ENCODE results near the gene ARL8A. TPM values are rescaled to one million over a fixed set of nuclear protein-coding genes. Genes with fewer than 3 reads are reported as not detected.
"Not testable (repeated sequence)": the region's sequence is repeated elsewhere in the genome, so short reads cannot be mapped to it uniquely, and the experiment has no call there.

The ARL8A gene
- total RNA-seq, 1 donor, result 16.9 TPM

DNA sequence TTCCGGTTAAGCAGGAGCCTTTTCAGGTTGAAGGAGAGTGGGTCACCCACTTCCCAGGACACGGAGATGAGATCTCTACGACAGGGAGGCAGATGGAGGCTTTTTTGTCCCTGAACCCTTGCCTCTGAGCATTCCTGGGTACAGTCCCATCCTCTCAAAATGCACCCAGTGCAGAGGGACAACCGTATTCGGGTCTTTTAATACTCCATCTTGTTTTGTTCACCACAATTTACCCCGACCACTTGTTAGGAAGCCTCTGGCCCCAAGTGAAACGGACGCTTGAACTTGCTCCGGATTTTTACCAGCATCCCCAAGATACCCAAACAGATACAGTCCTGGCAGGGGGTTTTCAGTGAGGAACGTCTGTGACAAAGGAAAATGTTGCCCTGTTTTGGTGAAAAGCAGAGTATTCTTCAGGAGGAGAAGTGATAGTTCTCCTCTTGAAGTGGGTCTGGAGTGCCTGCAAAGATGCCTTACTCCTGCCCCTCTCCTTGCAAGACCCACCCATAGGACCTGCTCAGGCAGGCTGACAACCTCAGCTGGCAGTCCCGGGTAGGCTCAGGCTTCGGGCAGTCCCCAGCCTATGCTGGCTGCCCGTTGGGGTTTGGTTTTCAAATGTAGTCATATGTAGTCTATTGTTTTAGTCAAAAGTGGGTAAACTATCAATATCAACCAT is 669 bp upstream of the ARL8A start:
- TF ChIP-seq, protein P1, sequence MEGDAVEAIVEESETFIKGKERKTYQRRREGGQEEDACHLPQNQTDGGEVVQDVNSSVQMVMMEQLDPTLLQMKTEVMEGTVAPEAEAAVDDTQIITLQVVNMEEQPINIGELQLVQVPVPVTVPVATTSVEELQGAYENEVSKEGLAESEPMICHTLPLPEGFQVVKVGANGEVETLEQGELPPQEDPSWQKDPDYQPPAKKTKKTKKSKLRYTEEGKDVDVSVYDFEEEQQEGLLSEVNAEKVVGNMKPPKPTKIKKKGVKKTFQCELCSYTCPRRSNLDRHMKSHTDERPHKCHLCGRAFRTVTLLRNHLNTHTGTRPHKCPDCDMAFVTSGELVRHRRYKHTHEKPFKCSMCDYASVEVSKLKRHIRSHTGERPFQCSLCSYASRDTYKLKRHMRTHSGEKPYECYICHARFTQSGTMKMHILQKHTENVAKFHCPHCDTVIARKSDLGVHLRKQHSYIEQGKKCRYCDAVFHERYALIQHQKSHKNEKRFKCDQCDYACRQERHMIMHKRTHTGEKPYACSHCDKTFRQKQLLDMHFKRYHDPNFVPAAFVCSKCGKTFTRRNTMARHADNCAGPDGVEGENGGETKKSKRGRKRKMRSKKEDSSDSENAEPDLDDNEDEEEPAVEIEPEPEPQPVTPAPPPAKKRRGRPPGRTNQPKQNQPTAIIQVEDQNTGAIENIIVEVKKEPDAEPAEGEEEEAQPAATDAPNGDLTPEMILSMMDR (IDR thresholded peaks at IDR 0.05; ENCODE audit: insufficient read depth, low read length), result no peak
- peak overlapping the region; percentile 90 for H3K4me3 ChIP-seq (ENCODE audit: low read depth, low read length)
- peak; percentile 20 for DNase-seq (ENCODE audit: low read depth)

DNA sequence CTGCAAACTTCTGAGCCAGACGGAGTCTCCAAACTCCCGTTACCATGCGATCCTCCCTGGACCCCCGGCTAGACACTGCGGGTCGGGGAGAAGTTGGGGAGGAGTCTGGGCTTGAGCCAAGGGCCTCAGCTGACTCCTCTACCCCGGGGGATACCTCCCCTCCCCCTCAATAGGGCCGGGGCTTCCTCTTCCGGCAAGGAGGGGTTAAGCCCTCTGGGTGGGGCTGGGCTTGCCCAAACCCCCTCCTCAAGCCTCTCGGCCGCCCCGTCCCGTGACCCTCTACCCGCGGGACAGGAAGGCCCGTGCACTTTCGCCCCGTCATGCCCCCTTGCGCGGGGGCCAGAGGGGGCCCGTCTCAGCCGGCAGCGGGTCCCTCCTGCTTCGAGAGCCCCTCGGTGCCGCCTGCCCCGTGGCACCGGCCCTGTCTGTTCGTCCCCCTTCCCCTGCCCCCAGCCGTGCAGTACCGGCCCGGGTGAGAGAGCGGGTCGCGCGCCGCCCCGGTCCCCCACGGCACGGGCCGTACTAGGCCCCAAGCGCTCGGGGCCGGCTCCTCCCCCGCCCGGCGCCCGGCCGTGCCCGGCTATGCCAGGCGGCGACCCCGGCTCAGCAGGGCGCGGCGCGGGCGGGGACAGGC is 652 bp downstream of the ARL8A start:
- TF ChIP-seq, protein P1 (IDR thresholded peaks at IDR 0.05; ENCODE audit: insufficient read depth, low read length), result no peak
- H3K4me3 ChIP-seq (ENCODE audit: low read depth, low read length), result peak overlapping the region; percentile 90
- peak; percentile 25 for DNase-seq (ENCODE audit: low read depth)

DNA sequence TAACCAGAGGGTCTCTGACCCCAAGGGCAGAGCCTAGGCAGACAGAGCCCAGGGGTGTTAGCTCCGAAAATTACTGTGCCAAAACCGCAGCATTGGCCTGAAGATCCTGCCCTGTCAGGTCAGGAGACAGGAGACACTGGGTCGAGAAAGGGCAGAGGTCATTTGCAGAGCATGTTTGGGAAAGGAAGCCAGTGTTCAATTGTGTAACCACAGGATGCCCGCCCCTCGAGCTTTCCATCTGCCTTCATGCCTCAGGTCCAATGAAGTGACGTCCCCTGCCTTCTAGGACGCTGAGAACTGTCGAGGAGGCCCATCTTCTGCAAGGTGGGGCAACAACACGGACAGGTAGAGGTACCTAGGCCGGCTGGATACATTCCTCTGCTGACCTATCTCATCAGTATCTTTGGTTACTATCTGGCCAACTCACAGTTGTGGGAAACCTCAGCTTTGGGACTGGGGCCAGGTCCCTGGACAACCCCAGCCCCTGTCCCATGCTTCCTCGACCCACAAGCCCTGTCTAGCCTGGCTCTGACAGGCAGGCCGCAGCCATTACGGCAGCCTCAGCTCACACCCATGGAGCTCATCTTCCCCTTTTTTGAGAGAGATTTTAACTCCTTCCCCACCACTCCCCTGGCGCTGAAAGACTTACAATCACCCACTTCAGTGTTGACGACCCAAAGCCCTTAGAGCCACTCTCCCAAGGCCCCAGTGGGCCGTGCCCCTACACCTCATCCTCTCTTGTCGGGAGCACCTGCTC is 1.3 kb downstream of the ARL8A start:
- peak; percentile 20 for DNase-seq (ENCODE audit: low read depth)
- H3K4me3 ChIP-seq (ENCODE audit: low read depth, low read length), result peak overlapping the region; percentile 90
- TF ChIP-seq, protein P1 (IDR thresholded peaks at IDR 0.05; ENCODE audit: insufficient read depth, low read length), result no peak

DNA sequence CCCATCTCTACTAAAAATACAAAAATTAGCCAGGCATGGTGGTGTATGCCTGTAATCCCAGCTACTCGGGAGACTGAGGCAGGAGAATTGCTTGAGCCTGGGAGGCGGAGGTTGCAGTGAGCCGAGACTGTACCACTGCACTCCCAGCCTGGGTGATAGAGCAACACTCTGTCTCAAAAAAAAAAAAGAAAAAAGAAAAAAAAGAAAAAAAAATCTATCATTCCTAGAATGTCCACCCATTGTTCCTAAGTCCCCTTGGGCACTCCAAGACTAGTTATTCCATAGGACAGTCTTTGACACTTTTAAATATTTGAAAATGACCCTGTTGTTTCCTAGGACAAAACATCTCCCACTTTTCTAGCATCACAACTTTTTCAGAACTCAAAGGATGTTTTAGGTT is 3.1 kb downstream of the ARL8A start:
- DNase-seq (ENCODE audit: low read depth); H3K4me3 ChIP-seq (ENCODE audit: low read depth, low read length): not testable (repeated sequence)

DNA sequence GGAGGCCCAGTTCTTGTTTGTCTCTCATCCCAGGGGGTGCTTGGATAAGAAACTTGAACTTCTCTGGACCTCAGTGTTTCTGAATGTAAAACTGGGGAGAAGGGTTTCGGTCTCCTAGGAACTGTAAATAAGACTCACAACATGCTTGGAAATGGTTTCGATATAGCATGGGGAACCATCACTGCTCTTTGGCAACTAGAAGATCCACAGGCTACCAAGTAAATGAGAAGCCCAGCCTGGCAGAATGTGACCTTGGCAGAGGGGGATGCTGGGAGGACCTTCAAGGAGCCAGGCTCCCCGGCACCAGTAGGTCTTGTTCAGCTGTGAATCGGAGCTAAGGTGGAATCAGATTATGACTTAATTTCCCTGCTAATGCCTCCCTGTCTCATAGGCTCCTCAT is 3.7 kb downstream of the ARL8A start:
- no peak for DNase-seq (ENCODE audit: low read depth)
- TF ChIP-seq, protein P1 (IDR thresholded peaks at IDR 0.05; ENCODE audit: insufficient read depth, low read length), result no peak

DNA sequence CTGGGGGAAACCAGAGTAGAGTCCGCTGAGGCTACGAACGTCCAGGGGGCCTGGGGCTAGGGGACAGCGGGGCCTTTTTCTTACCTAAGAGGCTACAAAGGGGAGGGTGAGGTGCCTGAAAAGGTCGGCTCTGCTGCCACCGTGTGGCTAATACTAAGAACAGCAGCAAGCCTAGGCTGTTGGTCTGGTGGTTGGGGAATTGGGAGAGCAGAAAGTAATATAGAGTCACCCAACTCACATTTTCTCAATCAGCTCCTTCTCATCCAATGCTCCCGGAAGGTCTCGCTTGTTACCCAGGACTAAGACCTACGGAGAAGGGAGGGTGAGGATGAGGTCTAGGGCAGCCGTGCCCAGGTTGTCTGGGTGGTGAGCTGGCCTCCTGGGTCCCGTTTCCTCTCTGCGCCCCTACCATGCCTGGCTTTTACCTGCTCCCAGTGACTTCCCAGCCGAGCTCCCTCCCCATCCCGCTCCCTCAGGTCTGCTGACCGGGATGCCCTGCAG is 9.3 kb downstream of the ARL8A start:
- TF ChIP-seq, protein P1 (IDR thresholded peaks at IDR 0.05; ENCODE audit: insufficient read depth, low read length), result peak; percentile 90
- H3K4me3 ChIP-seq (ENCODE audit: low read depth, low read length), result no peak overlapping the region
- peak; percentile 67 for DNase-seq (ENCODE audit: low read depth)

More for the DNA sequence above, 3.7 kb downstream of the ARL8A start:
- no peak overlapping the region for H3K4me3 ChIP-seq (ENCODE audit: low read depth, low read length)

DNA sequence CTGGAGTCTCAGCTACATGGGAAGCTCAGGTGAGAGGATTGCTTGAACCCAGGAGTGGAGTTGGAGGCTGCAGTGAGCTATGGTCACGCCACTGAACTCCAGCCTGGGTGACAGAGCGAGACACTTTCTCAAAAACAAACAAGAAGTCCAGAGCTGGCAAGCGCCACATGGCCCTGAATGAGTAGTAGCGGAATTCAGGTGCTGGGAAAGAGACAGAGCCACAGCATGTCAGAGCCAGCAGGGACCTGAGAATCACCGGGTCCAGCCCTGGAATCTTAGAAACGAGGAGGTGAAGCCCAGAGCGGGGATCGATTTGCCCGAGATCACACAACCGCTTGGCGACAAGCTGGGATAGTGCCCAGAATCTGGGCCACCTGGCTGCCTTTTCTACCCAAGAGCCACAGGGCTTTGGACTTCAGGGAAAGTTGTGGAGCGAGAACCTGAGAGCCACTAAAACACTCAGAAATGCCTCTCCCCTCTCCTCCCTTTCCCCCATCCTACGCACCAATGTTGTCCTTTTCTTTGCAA is 9.8 kb downstream of the ARL8A start:
- DNase-seq (ENCODE audit: low read depth), result no peak
- no peak overlapping the region for H3K4me3 ChIP-seq (ENCODE audit: low read depth, low read length)
- TF ChIP-seq, protein P1 (IDR thresholded peaks at IDR 0.05; ENCODE audit: insufficient read depth, low read length), result no peak

Data from fibroblast of the aortic adventitia (primary cell).